Measurements from ENCODE around the gene TBC1D5.

Gene TBC1D5

GRCh38 chr3:17183951-17184550, 558.4 kb downstream of the TBC1D5 start:
- Histone ChIP-seq H3K9me3 (ENCODE audit: control insufficient read depth, low read length) (no peaks in the 10 kb centered on the region), H3K27ac (ENCODE audit: insufficient read depth, low read depth, low read length, poor library complexity, severe bottlenecking) (no peak overlapping the region), H3K4me1 (ENCODE audit: control insufficient read depth, insufficient read depth, low read length) (peaks cover 3% of the 10 kb centered on the region), H3K36me3 (ENCODE audit: control insufficient read depth, insufficient read depth, low read length) (no peaks in the 10 kb centered on the region), H3K4me3 (ENCODE audit: insufficient read depth, low read depth, low read length) (no peak overlapping the region), H3K27me3 (ENCODE audit: control insufficient read depth, insufficient read depth, low read length, poor library complexity, severe bottlenecking) (no peaks in the 10 kb centered on the region)

- Histone ChIP-seq H3K4me3 (ENCODE audit: insufficient read depth, low read depth, low read length) (no peak overlapping the region), H3K36me3 (ENCODE audit: control insufficient read depth, insufficient read depth, low read length) (no peaks in the 10 kb centered on the region), H3K9me3 (ENCODE audit: control insufficient read depth, low read length) (no peaks in the 10 kb centered on the region), H3K27me3 (ENCODE audit: control insufficient read depth, insufficient read depth, low read length, poor library complexity, severe bottlenecking) (no peaks in the 10 kb centered on the region), H3K4me1 (ENCODE audit: control insufficient read depth, insufficient read depth, low read length) (no peaks in the 10 kb centered on the region), H3K27ac (ENCODE audit: insufficient read depth, low read depth, low read length, poor library complexity, severe bottlenecking) (peak overlapping the region; percentile 2)
- WGBS, 2 experiments, result 60 to 67% methylated on average over 2 to 5 of the region's 5 CpGs
Observed at GRCh38 chr3:17182166-17182565, 560.3 kb downstream of the TBC1D5 start.

- Histone ChIP-seq H3K36me3 (ENCODE audit: control insufficient read depth, insufficient read depth, low read length) (no peaks in the 10 kb centered on the region), H3K27me3 (ENCODE audit: control insufficient read depth, insufficient read depth, low read length, poor library complexity, severe bottlenecking) (no peaks in the 10 kb centered on the region), H3K4me3 (ENCODE audit: insufficient read depth, low read depth, low read length) (no peak overlapping the region), H3K9me3 (ENCODE audit: control insufficient read depth, low read length) (no peaks in the 10 kb centered on the region), H3K27ac (ENCODE audit: insufficient read depth, low read depth, low read length, poor library complexity, severe bottlenecking) (no peak overlapping the region), H3K4me1 (ENCODE audit: control insufficient read depth, insufficient read depth, low read length) (no peaks in the 10 kb centered on the region)
- 85% methylated on average over 2 of the region's 2 CpGs for WGBS, 2 experiments
Observed at GRCh38 chr3:17181413-17181907, 561.0 kb downstream of the TBC1D5 start.

- Histone ChIP-seq H3K36me3 (ENCODE audit: control insufficient read depth, insufficient read depth, low read length) (no peaks in the 10 kb centered on the region), H3K27me3 (ENCODE audit: control insufficient read depth, insufficient read depth, low read length, poor library complexity, severe bottlenecking) (no peaks in the 10 kb centered on the region), H3K9me3 (ENCODE audit: control insufficient read depth, low read length) (no peaks in the 10 kb centered on the region), H3K27ac (ENCODE audit: insufficient read depth, low read depth, low read length, poor library complexity, severe bottlenecking) (no peak overlapping the region), H3K4me1 (ENCODE audit: control insufficient read depth, insufficient read depth, low read length) (no peaks in the 10 kb centered on the region), H3K4me3 (ENCODE audit: insufficient read depth, low read depth, low read length) (no peak overlapping the region)
- 94 to 96% methylated on average over 7 of the region's 7 CpGs for WGBS, 2 experiments
Observed at GRCh38 chr3:17179381-17180205, 562.8 kb downstream of the TBC1D5 start.

GRCh38 chr3:17176757-17177156, 565.7 kb downstream of the TBC1D5 start:
- 45 to 48% methylated on average over 1 of the region's 1 CpG for WGBS, 2 experiments
- Histone ChIP-seq H3K27me3 (ENCODE audit: control insufficient read depth, insufficient read depth, low read length, poor library complexity, severe bottlenecking) (no peaks in the 10 kb centered on the region), H3K4me1 (ENCODE audit: control insufficient read depth, insufficient read depth, low read length) (no peaks in the 10 kb centered on the region), H3K27ac (ENCODE audit: insufficient read depth, low read depth, low read length, poor library complexity, severe bottlenecking) (no peak overlapping the region), H3K36me3 (ENCODE audit: control insufficient read depth, insufficient read depth, low read length) (no peaks in the 10 kb centered on the region), H3K9me3 (ENCODE audit: control insufficient read depth, low read length) (no peaks in the 10 kb centered on the region), H3K4me3 (ENCODE audit: insufficient read depth, low read depth, low read length) (no peak overlapping the region)

- no peaks in the 10 kb centered on the region for H3K4me1 ChIP-seq (ENCODE audit: control insufficient read depth, insufficient read depth, low read length)
- H3K9me3 ChIP-seq (ENCODE audit: control insufficient read depth, low read length), result no peaks in the 10 kb centered on the region
- no peak overlapping the region for H3K4me3 ChIP-seq (ENCODE audit: insufficient read depth, low read depth, low read length)
- no peaks in the 10 kb centered on the region for H3K27me3 ChIP-seq (ENCODE audit: control insufficient read depth, insufficient read depth, low read length, poor library complexity, severe bottlenecking)
- H3K27ac ChIP-seq (ENCODE audit: insufficient read depth, low read depth, low read length, poor library complexity, severe bottlenecking), result no peak overlapping the region
- WGBS, 2 experiments, result 88 to 92% methylated on average over 2 of the region's 2 CpGs
- H3K36me3 ChIP-seq (ENCODE audit: control insufficient read depth, insufficient read depth, low read length), result no peaks in the 10 kb centered on the region
Observed at GRCh38 chr3:17175187-17175807, 567.1 kb downstream of the TBC1D5 start.

- Histone ChIP-seq H3K4me1 (ENCODE audit: control insufficient read depth, insufficient read depth, low read length) (no peaks in the 10 kb centered on the region), H3K27ac (ENCODE audit: insufficient read depth, low read depth, low read length, poor library complexity, severe bottlenecking) (no peak overlapping the region), H3K4me3 (ENCODE audit: insufficient read depth, low read depth, low read length) (no peak overlapping the region), H3K9me3 (ENCODE audit: control insufficient read depth, low read length) (no peaks in the 10 kb centered on the region), H3K36me3 (ENCODE audit: control insufficient read depth, insufficient read depth, low read length) (peaks cover 3% of the 10 kb centered on the region), H3K27me3 (ENCODE audit: control insufficient read depth, insufficient read depth, low read length, poor library complexity, severe bottlenecking) (no peaks in the 10 kb centered on the region)
- WGBS, 2 experiments, result 95 to 96% methylated on average over 7 of the region's 7 CpGs
Observed at GRCh38 chr3:17166369-17166768, 576.1 kb downstream of the TBC1D5 start.

- H3K27ac ChIP-seq (ENCODE audit: insufficient read depth, low read depth, low read length, poor library complexity, severe bottlenecking), result no peak overlapping the region
- H3K4me3 ChIP-seq (ENCODE audit: insufficient read depth, low read depth, low read length), result no peak overlapping the region
- H3K27me3 ChIP-seq (ENCODE audit: control insufficient read depth, insufficient read depth, low read length, poor library complexity, severe bottlenecking), result no peaks in the 10 kb centered on the region
- peaks cover 3% of the 10 kb centered on the region for H3K36me3 ChIP-seq (ENCODE audit: control insufficient read depth, insufficient read depth, low read length)
- no peaks in the 10 kb centered on the region for H3K4me1 ChIP-seq (ENCODE audit: control insufficient read depth, insufficient read depth, low read length)
- 93 to 95% methylated on average over 2 of the region's 2 CpGs for WGBS, 2 experiments
- no peaks in the 10 kb centered on the region for H3K9me3 ChIP-seq (ENCODE audit: control insufficient read depth, low read length)
Observed at GRCh38 chr3:17162116-17162515, 580.3 kb downstream of the TBC1D5 start.

- H3K27ac ChIP-seq (ENCODE audit: insufficient read depth, low read depth, low read length, poor library complexity, severe bottlenecking), result no peak overlapping the region
- H3K4me3 ChIP-seq (ENCODE audit: insufficient read depth, low read depth, low read length), result no peak overlapping the region
- H3K36me3 ChIP-seq (ENCODE audit: control insufficient read depth, insufficient read depth, low read length), result no peaks in the 10 kb centered on the region
- WGBS, 2 experiments, result 92 to 95% methylated on average over 4 of the region's 4 CpGs
- no peaks in the 10 kb centered on the region for H3K27me3 ChIP-seq (ENCODE audit: control insufficient read depth, insufficient read depth, low read length, poor library complexity, severe bottlenecking)
- no peaks in the 10 kb centered on the region for H3K4me1 ChIP-seq (ENCODE audit: control insufficient read depth, insufficient read depth, low read length)
- no peaks in the 10 kb centered on the region for H3K9me3 ChIP-seq (ENCODE audit: control insufficient read depth, low read length)
Observed at GRCh38 chr3:17160597-17160996, 581.8 kb downstream of the TBC1D5 start.

- no peak overlapping the region for H3K4me3 ChIP-seq (ENCODE audit: insufficient read depth, low read depth, low read length)
- H3K9me3 ChIP-seq (ENCODE audit: control insufficient read depth, low read length), result no peaks in the 10 kb centered on the region
- H3K27ac ChIP-seq (ENCODE audit: insufficient read depth, low read depth, low read length, poor library complexity, severe bottlenecking), result no peak overlapping the region
- H3K36me3 ChIP-seq (ENCODE audit: control insufficient read depth, insufficient read depth, low read length), result peaks cover 3% of the 10 kb centered on the region
- no peaks in the 10 kb centered on the region for H3K4me1 ChIP-seq (ENCODE audit: control insufficient read depth, insufficient read depth, low read length)
- 94 to 95% methylated on average over 8 of the region's 8 CpGs for WGBS, 2 experiments
- no peaks in the 10 kb centered on the region for H3K27me3 ChIP-seq (ENCODE audit: control insufficient read depth, insufficient read depth, low read length, poor library complexity, severe bottlenecking)
Observed at GRCh38 chr3:17158941-17159682, 583.3 kb downstream of the TBC1D5 start.

Data from ectodermal cell (in vitro differentiated cells).